A549 treated with Hydrocortisone at 1 μM for 4 hours (cell line): Measurements from ENCODE around the gene ZNF474. TPM values are rescaled to one million over a fixed set of nuclear protein-coding genes. Genes with fewer than 3 reads are reported as not detected.

ENCODE experiments used
- total RNA-seq: library from RNA; stranded (reverse); fragments of 200-300 nt; extraction: Qiagen RNA extraction; gene quantifications from 5 replicates; pipeline ENCODE4 v1.2.3, GENCODE V29; 2022

The ZNF474 gene
- total RNA-seq = 0.14 to 0.24 TPM (median 0.22 TPM) in 5 replicates

GRCh38 chr5:122129306-122129705 lies at the start of gene ZNF474:
Gene ZNF474 (plus strand): TSS chr5:122129546. CDS start chr5:122151991, 22,445 bp downstream.

Other genes starting within 250 kb of the ZNF474 start
- 9.3 to 14.1 TPM (median 9.7 TPM) in 5 replicates for gene SRFBP1, start 167.6 kb upstream of the ZNF474 start, total RNA-seq
- gene LOX, start 51.3 kb upstream of the ZNF474 start, total RNA-seq = 1.3 to 2.4 TPM (median 1.7 TPM) in 5 replicates
- 0.03 to 0.05 TPM in 2 of 5 replicates, not detected in the others for gene SNCAIP, start 182.7 kb downstream of the ZNF474 start, total RNA-seq